Activated CD4-positive, CD25-positive, alpha-beta regulatory T cell treated with anti-CD3 and anti-CD28 coated beads, Interleukin-2, amount 50 U/mL, for 72 hours (primary cell): ENCODE data around the gene ABCC4.

Experiments
- DNase-seq: peaks from one replicate; pipeline ENCODE4 v3.0.0; 2021

ABCC4 gene, protein sequence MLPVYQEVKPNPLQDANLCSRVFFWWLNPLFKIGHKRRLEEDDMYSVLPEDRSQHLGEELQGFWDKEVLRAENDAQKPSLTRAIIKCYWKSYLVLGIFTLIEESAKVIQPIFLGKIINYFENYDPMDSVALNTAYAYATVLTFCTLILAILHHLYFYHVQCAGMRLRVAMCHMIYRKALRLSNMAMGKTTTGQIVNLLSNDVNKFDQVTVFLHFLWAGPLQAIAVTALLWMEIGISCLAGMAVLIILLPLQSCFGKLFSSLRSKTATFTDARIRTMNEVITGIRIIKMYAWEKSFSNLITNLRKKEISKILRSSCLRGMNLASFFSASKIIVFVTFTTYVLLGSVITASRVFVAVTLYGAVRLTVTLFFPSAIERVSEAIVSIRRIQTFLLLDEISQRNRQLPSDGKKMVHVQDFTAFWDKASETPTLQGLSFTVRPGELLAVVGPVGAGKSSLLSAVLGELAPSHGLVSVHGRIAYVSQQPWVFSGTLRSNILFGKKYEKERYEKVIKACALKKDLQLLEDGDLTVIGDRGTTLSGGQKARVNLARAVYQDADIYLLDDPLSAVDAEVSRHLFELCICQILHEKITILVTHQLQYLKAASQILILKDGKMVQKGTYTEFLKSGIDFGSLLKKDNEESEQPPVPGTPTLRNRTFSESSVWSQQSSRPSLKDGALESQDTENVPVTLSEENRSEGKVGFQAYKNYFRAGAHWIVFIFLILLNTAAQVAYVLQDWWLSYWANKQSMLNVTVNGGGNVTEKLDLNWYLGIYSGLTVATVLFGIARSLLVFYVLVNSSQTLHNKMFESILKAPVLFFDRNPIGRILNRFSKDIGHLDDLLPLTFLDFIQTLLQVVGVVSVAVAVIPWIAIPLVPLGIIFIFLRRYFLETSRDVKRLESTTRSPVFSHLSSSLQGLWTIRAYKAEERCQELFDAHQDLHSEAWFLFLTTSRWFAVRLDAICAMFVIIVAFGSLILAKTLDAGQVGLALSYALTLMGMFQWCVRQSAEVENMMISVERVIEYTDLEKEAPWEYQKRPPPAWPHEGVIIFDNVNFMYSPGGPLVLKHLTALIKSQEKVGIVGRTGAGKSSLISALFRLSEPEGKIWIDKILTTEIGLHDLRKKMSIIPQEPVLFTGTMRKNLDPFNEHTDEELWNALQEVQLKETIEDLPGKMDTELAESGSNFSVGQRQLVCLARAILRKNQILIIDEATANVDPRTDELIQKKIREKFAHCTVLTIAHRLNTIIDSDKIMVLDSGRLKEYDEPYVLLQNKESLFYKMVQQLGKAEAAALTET (N-terminal part only)

DNA sequence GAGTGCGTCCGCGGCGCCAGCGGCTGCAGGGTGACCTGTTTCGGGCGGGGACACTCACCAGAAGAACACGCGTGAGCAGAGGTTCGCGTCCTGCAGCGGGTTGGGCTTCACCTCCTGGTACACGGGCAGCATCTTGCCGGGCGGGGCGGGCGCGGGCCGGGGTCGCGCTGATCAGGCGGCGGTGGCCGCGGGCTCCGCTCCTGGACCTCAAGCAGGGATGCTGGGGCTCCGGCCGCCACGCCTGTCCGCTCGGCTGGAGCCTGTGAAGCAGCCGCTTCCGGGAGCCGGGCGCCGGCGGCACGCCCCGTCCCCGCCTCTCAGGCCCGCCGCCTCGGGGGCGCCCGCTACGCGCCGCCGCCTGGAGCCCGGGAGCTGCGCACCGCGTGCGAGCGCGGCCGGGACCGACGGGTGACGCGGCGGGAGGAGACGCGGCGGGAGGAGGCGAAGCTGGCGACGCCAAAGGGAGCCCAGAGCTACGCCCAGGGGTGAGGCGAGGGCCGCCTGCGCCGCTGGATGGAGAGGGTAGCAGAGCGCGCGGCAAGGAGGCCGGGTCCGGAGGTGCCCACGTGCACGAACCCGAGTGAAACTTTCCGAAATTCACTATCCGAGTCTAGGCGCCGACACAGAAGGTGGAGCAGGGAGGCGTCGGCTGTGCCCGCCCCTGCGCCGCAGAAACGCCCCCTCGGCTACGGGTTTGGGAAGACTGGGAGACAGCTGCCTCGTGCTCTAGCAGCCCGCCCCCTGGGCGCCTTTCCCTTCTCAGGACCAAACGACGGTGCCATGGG lies at the start of gene ABCC4:
ABCC4 (minus strand) TSS at position 269 of the 785 bp plus-strand sequence; CDS start at position 132, 137 bp downstream.
- peak; percentile 71 for DNase-seq

DNA sequence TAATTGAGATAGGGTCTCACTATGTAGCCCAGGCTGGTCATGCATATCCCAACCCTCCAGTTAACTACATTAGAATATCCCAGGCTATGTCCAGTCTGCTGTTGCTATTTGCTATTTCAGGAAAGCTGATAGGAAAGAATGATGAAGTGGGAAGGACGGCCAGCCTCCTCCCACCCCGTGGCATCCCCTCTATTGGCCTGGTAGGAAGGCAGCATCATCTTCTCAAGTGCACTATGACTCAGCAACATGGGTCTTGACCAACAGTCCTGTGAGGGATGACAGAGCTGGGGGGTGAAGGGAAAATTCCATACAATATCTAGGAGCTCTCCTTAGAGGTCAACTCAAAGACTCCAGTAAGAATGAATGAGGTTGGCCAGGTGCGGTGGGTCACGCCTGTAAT lies 48.0 kb upstream of the ABCC4 start:
- no peak for DNase-seq

DNA sequence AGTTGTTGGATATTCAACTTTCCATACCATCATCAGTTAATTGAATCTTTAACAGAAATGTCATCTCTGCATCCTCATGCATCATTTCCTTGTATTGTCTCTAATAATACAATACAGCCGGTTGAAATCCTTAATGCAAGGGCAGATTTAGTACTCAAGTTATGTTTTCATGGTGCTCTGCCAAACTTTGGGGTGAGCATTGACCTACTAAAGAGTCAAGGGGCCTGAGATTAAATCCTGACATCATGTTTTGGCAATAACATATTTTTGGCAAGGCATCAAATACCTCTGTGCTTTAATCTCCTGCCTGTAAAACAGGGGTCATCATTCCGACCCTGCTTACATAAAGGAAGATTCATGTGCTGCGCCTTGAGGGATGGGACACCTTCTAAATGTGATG lies 42.7 kb upstream of the ABCC4 start:
- no peak for DNase-seq

DNA sequence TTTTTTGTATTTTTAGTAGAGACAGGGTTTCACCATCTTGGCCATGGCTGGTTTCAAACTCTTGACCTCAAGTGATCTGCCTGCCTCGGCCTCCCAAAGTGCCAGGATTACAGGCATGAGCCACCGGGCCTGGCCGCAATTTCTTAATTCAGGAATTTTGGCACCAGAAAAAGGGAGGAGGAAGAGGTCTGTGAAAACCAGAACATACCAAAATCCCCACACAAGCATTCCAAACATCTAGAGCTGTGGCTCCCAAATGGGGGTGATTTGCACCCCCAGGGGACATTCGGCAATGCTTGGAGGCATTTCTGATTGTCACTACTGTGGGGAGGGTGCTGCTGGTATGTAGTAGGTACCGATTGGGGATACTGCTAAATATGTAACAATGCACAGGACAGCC lies 40.2 kb upstream of the ABCC4 start:
- no peak for DNase-seq

DNA sequence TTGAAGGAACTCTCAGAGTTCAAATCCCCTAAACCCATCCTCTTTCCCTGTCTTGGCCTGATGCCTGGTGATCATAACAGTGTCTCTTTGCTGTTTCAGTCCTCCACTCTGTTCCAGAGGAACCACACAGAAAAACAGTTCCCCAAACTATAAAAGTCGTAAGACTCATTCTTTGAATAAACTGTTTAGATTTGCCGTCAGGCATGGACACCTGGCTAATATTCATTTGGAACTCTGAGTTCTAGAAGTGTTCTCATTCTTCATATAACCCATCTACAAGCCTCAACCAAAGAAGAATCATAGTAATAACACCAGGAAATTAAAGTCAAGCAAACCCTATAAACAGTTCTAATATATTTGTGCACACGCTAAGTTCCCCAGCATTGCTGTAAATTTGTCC lies 37.7 kb upstream of the ABCC4 start:
- DNase-seq, result no peak

DNA sequence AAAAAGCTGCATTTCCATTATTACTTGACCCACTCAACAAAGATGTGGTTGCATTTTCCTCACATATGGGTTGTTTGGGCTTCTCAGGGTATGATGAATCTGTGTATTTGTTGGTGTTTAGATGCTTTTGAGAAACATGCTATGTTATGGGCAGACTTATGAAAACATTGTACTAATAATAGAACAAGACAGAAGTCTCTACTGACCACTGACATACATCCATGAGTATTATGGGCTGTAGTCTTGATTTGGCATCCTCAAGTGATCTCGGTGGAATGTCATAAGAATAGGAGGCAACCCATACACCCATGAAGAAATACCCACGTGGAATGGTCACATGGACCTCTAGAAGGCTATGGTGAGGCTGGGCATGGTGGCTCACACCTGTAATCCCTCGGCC lies 36.3 kb upstream of the ABCC4 start:
- no peak for DNase-seq

DNA sequence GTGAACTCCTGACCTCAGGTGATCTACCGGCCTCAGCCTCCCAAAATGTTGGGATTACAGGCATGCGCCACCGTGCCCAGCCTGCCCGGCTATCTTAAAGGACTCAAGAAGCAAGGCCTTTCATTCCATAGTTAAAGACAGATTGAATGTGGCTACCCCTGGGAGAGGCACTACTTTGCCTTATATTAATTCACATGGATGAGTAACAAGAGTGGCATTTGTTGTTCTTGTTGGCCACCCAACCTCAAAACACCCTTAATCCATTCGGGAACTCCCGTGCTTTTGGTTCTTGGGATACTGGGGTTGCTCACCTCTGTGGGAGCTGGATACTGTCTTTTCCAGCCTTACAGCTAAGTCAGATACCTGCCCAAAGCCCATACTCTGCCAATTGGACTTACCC lies 34.4 kb upstream of the ABCC4 start:
- no peak for DNase-seq

DNA sequence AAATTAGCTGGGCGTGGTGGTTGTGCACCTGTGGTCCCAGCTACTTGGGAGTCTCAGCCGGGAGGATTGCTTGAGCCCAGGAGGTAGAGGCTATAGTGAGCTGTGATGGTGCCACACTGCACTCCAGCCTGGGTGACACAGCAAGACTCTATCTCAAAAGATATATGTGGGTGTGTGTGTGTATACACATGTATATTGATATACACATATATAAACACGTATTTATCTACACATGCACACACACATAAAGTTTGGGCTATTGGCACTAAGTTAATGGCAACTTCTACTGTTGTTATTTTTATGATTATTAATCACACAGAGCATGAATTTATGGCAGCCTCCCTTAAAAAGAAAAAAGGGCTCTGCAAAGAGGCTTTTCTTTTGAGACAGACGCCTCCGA lies 27.1 kb upstream of the ABCC4 start:
- no peak for DNase-seq

DNA sequence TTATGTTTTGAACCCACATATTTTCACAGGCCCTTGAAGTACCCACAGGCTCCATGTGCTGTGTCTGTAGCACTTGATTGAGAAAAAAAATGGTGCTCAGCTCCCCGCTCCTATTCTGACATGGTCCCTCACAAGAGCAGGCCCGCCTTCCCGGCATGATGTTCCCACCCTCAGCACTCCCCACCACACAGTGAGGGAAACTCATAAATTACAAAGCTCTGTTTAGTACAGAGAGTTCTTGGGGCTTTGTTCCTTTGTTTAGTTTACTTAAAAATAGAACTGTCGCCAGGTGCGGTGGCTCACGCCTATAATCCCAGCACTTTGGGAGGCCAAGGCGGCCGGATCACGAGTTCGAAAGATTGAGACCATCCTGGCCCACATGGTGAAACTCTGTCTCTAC lies 25.9 kb upstream of the ABCC4 start:
- no peak for DNase-seq

DNA sequence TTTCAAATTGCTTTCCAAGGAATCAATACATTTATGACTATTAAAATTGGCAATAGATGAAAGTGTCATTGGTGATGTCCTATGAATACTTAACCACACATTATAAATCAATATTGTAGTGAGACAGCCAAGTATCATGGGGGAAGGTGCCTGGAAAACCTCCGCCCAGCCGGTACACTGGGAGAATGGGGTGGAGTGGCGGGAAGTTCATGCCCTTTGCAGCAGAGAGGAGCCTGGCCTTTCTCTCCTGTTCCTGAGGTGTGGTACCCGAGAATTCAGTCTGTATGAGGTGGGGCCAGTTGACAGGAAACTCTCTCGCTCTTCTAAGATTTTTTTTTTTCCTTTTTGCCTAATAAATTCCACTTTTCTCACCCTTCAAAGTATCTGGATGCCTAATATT lies 25.4 kb upstream of the ABCC4 start:
- no peak for DNase-seq

DNA sequence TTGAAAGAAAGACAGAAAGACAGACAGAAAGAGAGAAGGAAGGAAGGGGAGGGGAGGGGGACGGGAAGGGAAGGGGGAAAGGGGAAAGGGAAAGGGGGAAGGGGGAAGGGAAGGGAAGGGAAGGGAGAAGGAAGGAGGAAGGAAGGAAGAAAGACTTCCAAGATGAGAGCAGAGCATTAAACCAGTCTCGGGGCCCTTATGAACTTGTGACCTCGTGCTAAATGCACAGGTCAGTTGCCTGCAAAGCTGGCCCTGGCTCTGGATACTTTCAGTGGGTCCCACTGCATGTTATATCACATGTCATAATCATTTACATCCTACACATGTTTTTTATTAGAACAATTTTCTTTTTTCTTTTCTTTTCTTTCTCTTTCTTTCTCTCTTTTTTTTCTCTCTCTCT lies 24.2 kb upstream of the ABCC4 start:
- no peak for DNase-seq

DNA sequence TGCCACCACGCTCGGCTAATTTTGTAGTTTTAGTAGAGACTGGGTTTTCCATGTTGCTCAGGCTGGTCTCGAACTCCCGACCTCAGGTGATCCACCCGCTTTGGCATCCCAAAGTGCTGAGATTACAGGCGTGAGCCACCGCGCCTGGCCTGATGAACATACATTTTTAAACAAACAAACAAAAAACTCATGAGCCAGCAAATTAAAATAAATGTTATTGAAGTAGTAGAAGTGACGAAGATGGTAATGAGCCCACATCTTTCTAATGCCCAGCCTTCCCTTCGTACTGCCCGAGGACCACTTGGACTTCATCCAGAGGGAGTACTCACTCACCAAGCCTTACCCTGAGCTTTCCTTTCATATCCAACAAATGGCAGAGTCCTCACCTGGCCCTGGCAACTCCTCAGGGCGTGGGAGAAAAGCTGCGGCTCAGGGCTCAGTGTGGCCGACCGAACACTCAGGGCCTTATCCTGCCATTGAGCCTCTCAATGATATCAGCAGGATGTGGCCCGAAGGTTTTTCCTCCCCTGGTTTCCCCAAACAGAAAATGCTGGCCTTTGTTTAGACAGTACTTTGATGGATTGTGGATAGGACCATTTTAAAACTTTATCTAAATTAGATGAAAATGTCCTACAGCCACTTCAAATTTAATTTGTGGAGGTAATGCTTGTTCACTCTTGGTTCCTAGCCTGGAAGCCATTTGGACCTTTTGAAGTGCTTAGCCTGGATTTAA lies 22.8 kb upstream of the ABCC4 start:
- DNase-seq, result no peak

DNA sequence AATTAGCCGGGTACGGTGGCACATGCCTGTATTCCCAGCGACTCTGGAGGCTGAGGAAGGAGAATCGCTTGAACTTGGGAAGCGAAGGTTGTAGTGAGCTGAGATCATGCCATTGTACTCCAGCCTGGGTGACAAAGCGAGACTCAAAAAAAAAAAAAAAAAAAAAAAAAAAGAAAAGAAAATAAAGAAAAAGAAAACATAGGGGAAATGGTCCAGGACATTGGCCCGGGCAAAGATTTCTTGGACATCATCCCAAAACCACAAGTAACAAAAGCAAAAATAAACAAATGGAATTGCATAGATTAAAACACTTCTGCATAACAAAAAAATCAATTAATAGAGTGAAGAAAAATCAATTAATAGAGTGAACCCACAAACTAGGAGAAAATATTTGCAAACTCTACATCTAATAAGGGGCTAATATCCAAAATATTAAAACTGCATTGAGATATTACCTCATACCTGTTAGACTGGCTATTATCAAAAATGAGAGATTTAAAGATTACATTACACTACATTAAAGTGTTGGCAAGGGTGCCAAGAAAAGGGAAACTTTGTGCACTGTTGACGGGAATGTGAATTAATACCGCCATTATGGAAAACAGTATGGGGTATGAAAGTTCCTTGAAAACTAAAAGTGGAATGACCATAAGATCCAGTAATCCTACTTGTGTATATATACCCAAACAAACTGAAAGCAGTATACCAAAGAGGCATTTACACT lies 18.5 kb upstream of the ABCC4 start:
- no peak for DNase-seq

DNA sequence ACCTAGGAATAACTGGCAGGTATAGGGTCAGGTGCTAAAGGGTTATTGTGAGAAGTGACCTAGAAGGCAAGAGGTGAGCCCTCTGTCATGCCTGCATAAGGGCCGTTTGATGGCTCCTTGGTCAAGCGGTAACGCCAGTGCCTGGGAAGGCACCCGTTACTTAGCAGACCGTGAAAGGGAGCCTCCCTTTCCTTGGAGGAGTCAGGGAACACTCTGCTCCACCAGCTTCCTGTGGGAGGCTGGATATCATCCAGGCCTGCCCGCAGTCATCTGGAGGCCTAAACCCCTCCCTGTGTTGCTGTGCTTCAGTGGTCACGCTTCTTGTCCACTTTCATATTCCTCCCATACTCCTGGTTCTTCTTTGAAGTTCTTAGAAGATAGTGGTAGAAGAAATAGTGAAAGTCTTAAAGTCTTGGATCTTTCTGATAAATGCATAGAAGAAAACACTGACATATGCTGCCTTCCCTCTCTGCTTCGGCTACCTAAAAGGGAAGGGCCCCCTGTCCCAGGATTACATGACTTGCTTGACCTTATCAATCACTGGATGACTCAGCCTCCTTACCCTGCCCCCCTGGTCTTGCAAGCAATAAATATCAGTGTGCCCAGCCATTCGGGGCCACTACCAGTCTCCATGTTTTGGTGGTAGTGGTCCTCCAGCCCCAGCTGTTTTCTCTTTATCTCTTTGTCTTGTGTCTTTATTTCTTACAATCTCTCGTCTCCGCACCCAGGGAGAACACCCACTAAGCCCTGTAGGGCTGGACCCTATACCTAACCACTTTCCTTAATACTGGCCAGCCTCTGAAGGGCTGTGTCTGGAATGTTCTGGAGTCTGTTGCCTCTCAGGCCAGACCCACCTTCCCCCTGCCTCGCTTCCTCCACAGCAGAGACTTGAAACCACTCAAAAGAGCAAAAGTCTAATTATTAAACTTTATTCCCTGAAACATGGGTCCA lies 16.1 kb upstream of the ABCC4 start:
- DNase-seq, result no peak

DNA sequence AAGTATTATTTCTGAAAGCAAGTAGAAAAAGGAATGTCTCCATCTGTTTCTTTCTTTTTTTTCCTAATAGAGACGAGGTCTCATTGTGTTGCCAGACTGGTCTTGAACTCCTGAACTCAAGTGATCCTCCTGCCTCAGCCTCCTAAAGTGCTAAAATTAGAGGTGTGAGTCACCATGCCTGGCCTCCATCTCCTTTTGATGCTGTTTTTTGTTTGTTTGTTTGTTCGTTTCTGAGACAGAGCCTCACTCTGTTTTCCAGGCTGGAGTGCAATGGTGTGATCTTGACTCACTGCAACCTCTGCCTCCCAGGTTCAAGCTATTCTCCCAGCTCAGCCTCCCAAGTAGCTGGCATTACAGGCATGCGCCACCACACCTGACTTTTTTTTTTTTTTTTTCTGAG lies 14.5 kb upstream of the ABCC4 start:
- DNase-seq, result no peak

DNA sequence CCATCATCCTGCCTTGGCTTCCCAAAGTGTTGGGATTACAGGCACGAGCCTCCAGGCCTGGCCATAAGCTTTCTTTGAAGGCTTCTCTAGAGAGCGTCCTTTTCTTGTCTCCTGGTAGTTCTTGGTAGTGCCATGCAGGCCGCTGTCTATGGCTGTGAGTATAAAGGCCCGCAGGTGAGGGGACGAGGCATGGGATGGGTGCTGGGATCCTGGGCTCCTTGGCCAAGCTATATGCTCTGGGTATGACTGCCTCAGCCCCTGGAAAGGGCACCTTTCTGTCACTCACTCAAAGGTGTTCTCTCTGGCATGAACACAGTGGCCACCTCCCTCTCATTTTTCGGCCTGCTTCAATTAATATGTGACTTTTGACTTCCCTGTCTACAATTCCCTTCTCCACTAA lies 6.3 kb upstream of the ABCC4 start:
- no peak for DNase-seq

DNA sequence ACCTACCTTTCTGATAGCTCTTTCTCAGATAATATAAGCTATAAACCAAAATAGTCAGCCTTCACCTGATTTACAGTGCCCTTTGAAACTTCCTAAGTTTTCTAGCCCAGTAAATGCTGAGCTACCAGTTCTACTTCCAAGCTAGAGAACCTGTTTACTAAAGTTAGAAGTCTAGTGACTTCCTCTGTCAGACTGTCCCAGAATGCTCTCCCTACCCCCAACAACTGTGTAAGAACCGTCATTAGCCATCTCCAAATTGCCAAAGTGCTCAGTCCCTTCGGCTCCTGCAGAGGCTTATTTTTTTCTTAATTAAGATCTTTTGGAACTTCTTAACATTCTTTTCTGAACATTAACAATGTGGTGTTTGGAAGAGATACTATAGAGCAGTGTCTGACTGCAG lies 3.2 kb upstream of the ABCC4 start:
- DNase-seq, result no peak

DNA sequence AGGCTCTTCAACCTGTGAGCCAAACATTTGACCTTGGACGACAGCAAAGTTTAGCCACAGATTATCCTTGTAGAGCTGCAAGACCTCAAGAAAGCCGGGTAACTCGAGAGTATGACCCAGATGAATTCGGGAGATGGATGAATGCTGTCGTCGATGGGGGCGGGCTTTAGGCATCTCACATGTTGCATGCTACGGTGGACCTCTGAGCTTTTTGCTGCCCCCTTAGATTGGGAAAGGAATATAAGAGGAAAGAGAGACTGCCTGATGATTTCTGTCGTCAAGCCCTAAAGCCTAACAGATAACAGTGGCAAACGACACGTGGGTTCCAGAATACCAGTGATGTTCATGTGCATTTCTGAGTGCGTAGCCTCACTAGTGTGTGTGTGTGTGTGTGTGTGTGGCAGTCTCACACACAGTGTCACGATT lies 730 bp upstream of the ABCC4 start:
- no peak for DNase-seq

DNA sequence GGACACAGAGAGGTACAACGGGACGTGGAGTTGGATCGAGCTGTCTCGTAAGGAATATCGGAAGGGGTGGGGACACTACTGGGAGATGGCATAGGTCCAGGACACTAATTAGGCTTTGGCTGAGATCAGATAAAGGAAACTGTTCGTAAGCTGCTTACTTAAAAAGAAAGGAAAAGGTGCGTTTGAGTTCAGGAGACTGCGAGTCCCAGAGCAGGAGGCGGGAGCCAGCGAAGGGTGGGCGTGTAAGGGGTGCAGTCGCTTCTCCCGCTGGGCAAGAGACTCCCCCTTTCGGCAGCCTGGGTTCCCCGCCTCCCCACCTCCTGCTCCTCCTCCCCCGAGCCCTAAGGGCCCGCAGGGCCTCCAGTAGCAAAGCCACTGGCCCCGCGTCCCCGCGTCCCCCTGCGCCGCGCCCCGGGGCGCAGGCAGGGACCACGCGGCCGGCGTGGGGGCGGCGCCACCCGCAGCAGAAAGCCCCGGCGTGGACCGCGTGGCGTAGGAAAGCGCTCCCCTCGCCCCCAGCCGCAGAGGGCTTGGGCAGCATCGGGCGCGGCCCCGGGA lies 547 bp downstream of the ABCC4 start:
- no peak for DNase-seq
